ENCODE results near the gene STAT1.

The STAT1 gene

DNA sequence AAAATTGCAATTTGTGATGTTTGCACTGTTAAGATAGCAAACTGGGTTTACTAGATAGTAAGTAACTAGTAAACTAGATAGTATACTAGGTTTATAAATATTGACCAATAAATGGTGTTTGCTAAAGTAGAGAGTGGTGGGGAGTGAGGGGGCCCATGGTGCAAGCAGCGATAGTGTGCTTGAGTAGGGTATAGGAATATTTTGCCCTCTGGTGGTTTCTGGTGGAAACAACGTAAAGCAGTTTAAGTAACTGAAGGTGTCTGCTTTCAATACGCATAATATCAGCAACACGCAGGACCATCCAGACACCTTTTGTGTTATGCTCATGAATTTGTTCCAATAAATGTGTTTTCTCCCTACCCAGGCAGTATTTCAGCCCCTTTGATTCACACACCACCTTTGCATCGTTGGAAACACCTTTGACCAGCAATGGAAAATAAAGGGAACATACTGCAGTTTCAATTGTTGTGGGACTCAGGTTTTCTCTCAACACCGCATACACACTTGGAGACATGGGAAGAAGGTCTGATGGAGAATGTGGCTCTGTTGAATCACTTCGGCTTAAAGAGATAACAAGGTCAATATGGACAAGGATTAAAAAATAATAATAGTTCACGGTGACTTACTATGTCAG, 16.7 kb upstream of the STAT1 start:
- DNase-seq: peak; percentile 60

GRCh38 chr2:191029280-191029950, 15.4 kb upstream of the STAT1 start:
- no peak for DNase-seq

- no peak for DNase-seq
Observed at GRCh38 chr2:191026377-191026776, 12.4 kb upstream of the STAT1 start.

DNA sequence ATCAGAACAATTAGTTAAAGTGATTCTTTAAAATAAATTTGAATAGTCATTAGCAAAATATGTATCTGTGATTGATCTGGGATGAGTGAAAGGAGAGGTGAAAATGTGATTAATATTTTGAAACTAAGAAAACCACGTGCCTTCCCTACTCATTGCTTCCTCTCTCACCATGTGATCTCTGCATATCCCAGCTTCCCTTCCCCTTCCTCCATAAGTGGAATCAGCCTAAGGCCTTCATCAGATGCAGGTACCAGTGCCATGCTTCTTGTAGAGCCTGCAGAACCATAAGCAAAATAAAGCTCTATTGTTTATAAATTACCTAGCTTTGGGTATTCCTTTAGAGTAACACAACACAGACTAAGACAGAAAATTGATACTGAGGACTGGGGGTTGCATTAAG, 11.2 kb upstream of the STAT1 start:
- no peak for DNase-seq

GRCh38 chr2:191023235-191023679, 9.3 kb upstream of the STAT1 start:
- DNase-seq: no peak

DNA sequence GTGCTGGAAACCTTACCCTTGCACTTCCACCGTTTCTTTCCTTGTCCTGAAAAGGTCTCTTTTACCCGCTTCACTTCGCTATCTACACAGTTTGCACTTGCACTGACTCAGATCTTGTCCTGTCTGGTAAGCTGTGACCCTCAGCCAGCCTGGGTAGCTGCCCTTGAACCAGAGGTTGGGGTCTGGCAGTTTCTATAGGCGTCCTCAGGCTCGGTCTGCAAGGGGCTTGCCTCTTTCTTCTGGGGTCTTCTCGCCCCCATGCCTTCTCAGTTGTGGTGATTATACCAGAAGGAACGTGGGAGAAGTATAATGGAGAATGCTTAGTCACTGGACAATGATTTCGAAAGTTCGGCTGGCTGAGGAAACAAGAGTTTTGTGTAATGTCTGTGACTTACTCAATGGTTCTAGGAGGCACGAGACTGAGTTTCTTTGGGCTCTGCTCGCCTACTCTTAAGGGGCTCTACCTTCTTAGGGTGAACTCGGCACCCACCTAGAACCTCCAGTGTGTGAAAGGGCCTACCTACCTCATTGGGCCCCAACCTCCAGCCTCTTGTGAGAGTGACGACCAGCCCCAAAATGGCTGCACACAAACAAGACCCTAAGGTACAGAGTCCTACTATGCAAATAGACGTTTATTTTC, 6.9 kb upstream of the STAT1 start:
- no peak for DNase-seq

GRCh38 chr2:191020221-191020741, 6.3 kb upstream of the STAT1 start:
- peak; percentile 98 for DNase-seq

- no peak for DNase-seq
Observed at GRCh38 chr2:191019376-191019775, 5.4 kb upstream of the STAT1 start.

- no peak for DNase-seq
Observed at GRCh38 chr2:191018643-191019119, 4.7 kb upstream of the STAT1 start.

DNA sequence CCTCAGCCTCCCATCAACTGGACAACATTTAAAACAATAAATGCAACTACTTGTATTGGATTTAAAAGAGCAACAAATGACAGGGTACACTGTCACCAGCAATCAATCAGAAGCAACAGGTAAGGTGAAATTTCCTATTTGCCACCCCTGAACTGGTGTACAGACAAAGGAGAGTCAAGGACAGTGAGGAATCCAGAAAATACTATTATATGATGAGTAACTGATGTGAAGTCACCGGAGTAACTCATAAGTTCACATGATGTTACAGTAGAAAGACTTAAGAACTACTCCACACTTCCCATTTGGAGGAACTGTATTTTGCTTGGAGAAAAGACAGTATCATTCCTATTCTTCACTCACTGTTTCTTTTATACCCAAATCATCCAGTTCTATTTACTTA, 4.1 kb upstream of the STAT1 start:
- DNase-seq: no peak

- DNase-seq: no peak
Observed at GRCh38 chr2:191015831-191016230, 1.9 kb upstream of the STAT1 start.

- no peak for DNase-seq
Observed at GRCh38 chr2:191015239-191015638, 1.3 kb upstream of the STAT1 start.

GRCh38 chr2:191014653-191015020, 666 bp upstream of the STAT1 start:
- DNase-seq: no peak

DNA sequence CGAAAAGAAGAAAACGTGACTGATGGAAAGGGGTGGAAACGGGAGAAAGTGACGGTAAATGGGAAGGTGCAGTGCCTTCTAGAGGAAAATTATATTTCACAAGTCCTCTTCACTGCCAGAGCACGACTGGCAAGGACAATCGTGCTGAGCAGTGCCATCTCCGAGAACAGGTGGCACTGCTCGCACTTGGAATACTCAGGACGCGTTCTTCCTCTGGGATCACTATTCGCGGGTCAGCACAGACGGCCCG, 364 bp downstream of the STAT1 start:
- no peak for DNase-seq

GRCh38 chr2:191012845-191013681, 908 bp downstream of the STAT1 start:
- DNase-seq: no peak

GRCh38 chr2:191012346-191012745, 1.6 kb downstream of the STAT1 start:
- no peak for DNase-seq

DNA sequence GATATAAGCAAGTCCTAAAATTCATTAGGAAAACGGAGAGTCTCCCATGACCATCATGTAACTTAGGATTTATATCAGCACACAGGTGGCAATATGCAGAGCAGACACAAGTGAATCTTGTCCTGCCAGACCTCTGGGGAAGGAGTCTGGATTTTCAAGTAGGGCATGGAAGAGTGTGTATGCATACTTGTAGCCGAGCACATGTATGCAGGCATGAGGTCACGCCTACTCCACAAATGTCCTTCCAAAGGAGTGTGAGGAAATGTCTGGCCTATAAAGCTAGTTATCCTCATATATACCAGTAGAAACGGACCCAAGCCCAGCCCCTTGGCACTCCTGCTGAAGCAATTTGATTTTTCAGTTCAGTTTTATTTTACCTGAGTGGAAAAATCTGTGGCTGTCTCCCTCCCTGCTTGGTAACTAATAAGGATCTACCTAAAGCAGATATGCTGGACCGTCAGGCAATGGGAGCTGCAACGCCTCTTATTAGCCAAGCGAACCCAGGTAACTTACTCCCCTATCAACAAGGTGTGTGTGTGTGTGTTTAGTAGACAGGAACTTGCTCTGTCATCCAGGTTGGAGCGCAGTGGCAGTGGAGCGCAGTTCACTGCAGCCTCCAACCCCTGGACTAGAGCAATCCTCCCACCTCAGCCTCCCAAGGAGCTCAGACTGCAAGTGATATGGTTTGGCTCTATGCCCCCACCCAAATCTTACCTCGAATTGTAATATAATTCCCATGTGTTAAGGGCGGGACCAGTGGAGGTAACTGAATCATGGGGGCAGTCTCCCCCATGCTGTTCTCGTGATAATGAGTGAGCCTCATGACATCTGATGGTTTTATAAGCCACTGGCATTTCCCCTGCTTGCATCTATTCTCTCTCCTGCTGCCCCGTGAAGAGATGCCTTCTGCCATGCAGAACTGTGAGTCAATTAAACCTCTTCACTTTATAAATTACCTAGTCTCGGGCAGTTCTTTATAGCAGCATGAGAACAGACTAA, 2.8 kb downstream of the STAT1 start:
- no peak for DNase-seq

GRCh38 chr2:191009541-191010374, 4.2 kb downstream of the STAT1 start:
- no peak for DNase-seq

GRCh38 chr2:191008286-191008685, 5.7 kb downstream of the STAT1 start:
- DNase-seq: no peak

DNA sequence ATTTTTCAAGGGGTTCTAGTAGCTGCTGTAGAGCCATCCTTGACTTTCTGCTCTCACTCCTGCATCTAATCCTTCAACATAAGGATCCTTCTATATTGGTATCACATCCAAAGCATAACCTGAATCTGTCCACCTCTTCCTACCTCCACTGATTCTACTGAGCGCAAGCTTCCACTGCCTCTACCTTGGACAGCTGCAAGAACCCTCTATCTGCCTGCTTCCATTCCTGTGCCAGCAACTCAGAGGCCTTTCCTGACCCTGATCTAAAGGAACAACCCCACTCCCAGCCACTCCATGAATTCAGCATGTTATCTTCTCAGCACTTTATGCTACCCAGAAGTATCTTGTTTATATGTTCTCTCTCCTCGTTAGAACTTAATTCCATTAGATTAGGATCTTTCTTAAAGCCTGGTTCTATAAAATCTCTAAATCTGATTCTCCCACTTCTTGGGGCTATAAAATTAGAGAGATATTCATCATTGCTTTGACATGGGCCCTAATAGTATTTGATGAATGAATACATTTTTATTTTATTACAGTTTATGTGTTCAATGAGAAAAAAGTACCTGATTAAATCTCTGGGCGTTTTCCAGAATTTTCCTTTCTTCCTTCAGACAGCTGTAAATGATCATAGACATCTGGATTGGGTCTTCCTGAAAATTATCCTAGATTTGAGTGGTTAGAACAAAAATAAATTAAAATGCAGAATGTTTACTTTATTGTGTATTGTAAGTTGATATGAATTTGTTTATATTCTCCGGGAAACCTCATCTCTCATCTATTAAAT, 6.8 kb downstream of the STAT1 start:
- DNase-seq: no peak

Data from NCI-H345 (cell line).